ENCODE measurements around the gene UBE2H.

DNA sequence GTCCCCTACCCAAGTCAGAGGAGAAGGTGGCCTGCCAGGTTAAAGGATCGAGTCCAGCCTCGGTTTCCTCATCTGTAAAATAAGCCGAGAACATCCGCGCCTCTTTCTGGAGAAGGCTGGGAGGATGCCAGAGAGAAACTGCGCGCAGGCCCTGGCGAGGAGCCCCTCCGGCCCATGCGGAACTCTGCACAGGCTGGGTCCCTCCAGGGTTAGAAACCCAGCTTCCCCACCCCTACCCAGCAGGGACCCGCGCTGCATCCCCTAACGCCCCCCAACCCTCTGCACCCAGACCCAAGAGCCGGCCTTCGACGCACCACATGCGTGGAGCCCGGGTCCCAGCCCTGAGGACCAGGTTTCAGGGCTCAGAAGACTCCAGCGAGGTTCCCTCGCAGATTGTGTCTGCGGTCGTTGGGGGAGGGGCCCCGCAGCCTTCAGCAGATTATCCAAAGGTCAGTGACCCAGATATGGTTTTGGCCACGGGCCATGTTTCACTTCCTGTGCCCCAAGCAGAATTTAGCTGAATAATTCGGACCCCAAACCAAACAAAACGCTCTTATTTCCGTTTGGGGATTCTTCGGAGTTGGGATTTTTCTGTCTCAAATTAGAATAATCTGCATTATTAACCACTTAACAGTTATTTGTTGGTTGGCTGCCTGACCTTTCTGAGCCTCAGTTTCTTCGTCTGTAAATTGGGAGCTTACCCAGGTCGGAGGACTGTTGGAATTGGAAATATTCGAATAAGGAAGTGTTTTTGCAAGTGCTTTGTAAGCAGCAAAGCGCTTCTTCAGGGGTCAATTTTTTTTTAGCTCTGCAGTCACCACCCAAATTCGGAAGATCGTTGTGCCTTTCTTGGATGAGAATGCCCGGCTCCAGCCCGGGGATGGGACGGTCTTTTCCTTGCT lies 167.7 kb downstream of the UBE2H start:
- no peak for TF ChIP-seq CTCF (IDR thresholded peaks at IDR 0.05)
- TF ChIP-seq POLR2A (IDR thresholded peaks at IDR 0.05): no peak
- TF ChIP-seq POLR2AphosphoS5 (IDR thresholded peaks at IDR 0.05): no peak
